ENCODE data around the gene D2HGDH. TPM values are rescaled to one million over a fixed set of nuclear protein-coding genes. Genes with fewer than 3 reads are reported as not detected.
"Not testable (repeated sequence)": the region's sequence is repeated elsewhere in the genome, so short reads cannot be mapped to it uniquely, and the experiment has no call there.

Gene D2HGDH
- total RNA-seq, 3 donors from 2014 or later, result 52.2 to 88.6 (median 63.0) TPM

- DNase-seq (peak in 2 of 3 donors; percentile 31 to 56), ATAC-seq (peak; percentile 24)
- TF ChIP-seq CTCF (IDR thresholded peaks at IDR 0.05), result no peak
- Histone ChIP-seq H3K36me3 (ENCODE audit: low read depth) (no peaks in the 10 kb centered on the region), H3K4me1 (ENCODE audit: low read depth) (peaks cover 15% of the 10 kb centered on the region), H3K4me3 (no peak overlapping the region), H3K9me3 (no peaks in the 10 kb centered on the region)
- intact Hi-C loops (cut with DNase I, micrococcal nuclease), result no loop called here
Measured at GRCh38 chr2:241817126-241817820, 82.8 kb downstream of the D2HGDH start.

DNA sequence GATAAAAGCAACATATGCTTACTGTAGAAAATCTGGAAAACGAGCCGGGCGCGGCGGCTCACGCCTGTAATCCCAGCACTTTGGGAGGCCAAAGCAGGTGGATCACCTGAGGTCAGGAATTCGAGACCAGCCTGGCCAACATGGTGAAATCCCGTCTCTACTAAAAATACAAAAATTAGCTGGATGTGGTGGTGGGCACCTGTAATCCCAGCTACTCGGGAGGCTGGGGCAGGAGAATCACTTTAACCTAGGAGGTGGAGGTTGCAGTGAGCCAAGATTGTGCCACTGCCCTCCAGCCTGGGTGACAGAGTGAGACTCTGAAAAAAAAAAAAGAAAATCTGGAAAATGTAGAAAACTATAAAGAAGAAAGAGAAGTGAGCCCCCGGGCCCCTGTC, 83.4 kb downstream of the D2HGDH start:
- intact Hi-C loops (cut with DNase I, micrococcal nuclease); H3K9me3 ChIP-seq; H3K4me3 ChIP-seq; ATAC-seq; H3K36me3 ChIP-seq (ENCODE audit: low read depth): not testable (repeated sequence)
- DNase-seq, result peak in 1 of 3 donors; percentile 14
- peaks cover 15% of the 10 kb centered on the region for H3K4me1 ChIP-seq (ENCODE audit: low read depth)

Other genes with a start within 250 kb of the D2HGDH start
- 100 to 1,000 TPM in 2 of 3 donors, 10 to 100 TPM in 1; 89.8 to 137 (median 129) TPM for gene STK25, start 226.0 kb upstream of the D2HGDH start, total RNA-seq
- 10 to 100 TPM in 1 of 3 donors, 1 to 10 TPM in 2; 6.7 to 25.5 (median 7.4) TPM for gene BOK, start 175.9 kb upstream of the D2HGDH start, total RNA-seq
- gene THAP4, start 97.5 kb upstream of the D2HGDH start, total RNA-seq, result 10 to 100 TPM; 67.3 to 86.2 (median 68.8) TPM
- 100 to 1,000 TPM in 1 of 3 donors, 10 to 100 TPM in 2; 87.9 to 154 (median 94.6) TPM for gene ATG4B, start 96.9 kb upstream of the D2HGDH start, total RNA-seq
- gene DTYMK, start 47.8 kb upstream of the D2HGDH start, total RNA-seq, result 10 to 100 TPM; 17.9 to 31.0 (median 19.7) TPM
- gene ING5, start 32.6 kb upstream of the D2HGDH start, total RNA-seq, result 10 to 100 TPM; 24.6 to 52.3 (median 35.1) TPM
- gene GAL3ST2, start 42.2 kb downstream of the D2HGDH start, total RNA-seq, result 10 to 100 TPM; 15.1 to 46.5 (median 42.4) TPM
- 10 to 100 TPM; 41.4 to 72.5 (median 71.0) TPM for gene NEU4, start 74.6 kb downstream of the D2HGDH start, total RNA-seq
- gene PDCD1, start 124.3 kb downstream of the D2HGDH start, total RNA-seq, result under 1 TPM in 2 of 3 donors, not detected in 1; 0.13 to 0.70 TPM
- gene RTP5, start 135.1 kb downstream of the D2HGDH start, total RNA-seq, result not detected